KMS-11 (cell line): ENCODE data around the gene SIGLEC9.

Source experiments
- H2AFZ ChIP-seq: fragments of 200-600 bp; sonication (generic); 2 replicates; pipeline ENCODE4 v1.6.1; 2016; ENCODE audit warnings: antibody characterized with exemption, mixed run types, low read depth
- H3K27ac ChIP-seq: fragments of 200-600 bp; sonication (generic); 2 replicates; pipeline ENCODE4 v1.6.1; 2016; ENCODE audit warnings: mild to moderate bottlenecking, mixed run types
- H3K27me3 ChIP-seq: fragments of 200-600 bp; sonication (generic); 2 replicates; pipeline ENCODE4 v1.6.1; 2017; ENCODE audit warnings: mild to moderate bottlenecking, low read depth, mixed run types, moderate library complexity; ENCODE audit not compliant: insufficient read depth
- H3K36me3 ChIP-seq: fragments of 200-600 bp; sonication (generic); 2 replicates; pipeline ENCODE4 v1.6.1; 2017; ENCODE audit warnings: mild to moderate bottlenecking, mixed run types; ENCODE audit not compliant: insufficient read depth
- H3K4me1 ChIP-seq: fragments of 200-600 bp; sonication (generic); 2 replicates; pipeline ENCODE4 v1.6.1; 2016; ENCODE audit warnings: mild to moderate bottlenecking, low read depth, mixed run types; ENCODE audit not compliant: poor library complexity, severe bottlenecking
- H3K4me2 ChIP-seq: fragments of 200-600 bp; sonication (generic); 2 replicates; pipeline ENCODE4 v1.7.0; 2016; ENCODE audit warnings: mild to moderate bottlenecking, mixed run types
- H3K4me3 ChIP-seq: fragments of 200-600 bp; sonication (generic); IDR thresholded peaks from 2 replicates; pipeline ENCODE4 v1.6.1; 2017; ENCODE audit warnings: low read depth, low read length, mixed read lengths; ENCODE audit not compliant: insufficient read depth
- H3K79me2 ChIP-seq: fragments of 200-600 bp; sonication (generic); 2 replicates; pipeline ENCODE4 v1.6.1; 2016; ENCODE audit warnings: low read depth, mixed run types; ENCODE audit not compliant: insufficient read depth
- H3K9ac ChIP-seq: fragments of 200-600 bp; sonication (generic); 2 replicates; pipeline ENCODE4 v1.6.1; 2016; ENCODE audit warnings: mild to moderate bottlenecking, mixed run types
- H4K20me1 ChIP-seq: fragments of 200-600 bp; sonication (generic); 2 replicates; pipeline ENCODE4 v1.6.1; 2016; ENCODE audit warnings: mild to moderate bottlenecking, mixed run types; ENCODE audit not compliant: insufficient read depth
- CTCF ChIP-seq: fragments of 200-600 bp; sonication (generic); conservative IDR thresholded peaks from 2 replicates; pipeline ENCODE4 v1.6.1; 2017; ENCODE audit warnings: low read depth, mild to moderate bottlenecking, antibody characterized with exemption, low read length, moderate library complexity, mixed read lengths

Gene SIGLEC9

GRCh38 chr19:51124729-51125128 lies at the start of gene SIGLEC9:
SIGLEC9 (plus strand) TSS chr19:51124906; CDS start chr19:51124975, 69 bp downstream.
- no peaks in the 10 kb centered on the region for H3K79me2 ChIP-seq
- H3K9ac ChIP-seq, result no peak within 1 kb of the TSS
- no peak for TF ChIP-seq CTCF
- H3K4me3 ChIP-seq, result no peak within 1 kb of the TSS
- no peaks in the 10 kb centered on the region for H4K20me1 ChIP-seq
- peaks cover 17% of the 10 kb centered on the region; the same call in 1 of the 2 replicates for H3K27me3 ChIP-seq
- no peak within 1 kb of the TSS for H3K4me2 ChIP-seq
- H3K27ac ChIP-seq, result no peak within 1 kb of the TSS
- H2AFZ ChIP-seq, result no peak within 1 kb of the TSS
- no peaks in the 10 kb centered on the region for H3K4me1 ChIP-seq
- no peaks in the 10 kb centered on the region for H3K36me3 ChIP-seq

- Histone ChIP-seq H3K27ac (no peak overlapping the region), H3K4me1 (no peaks in the 10 kb centered on the region), H3K36me3 (no peaks in the 10 kb centered on the region), H3K4me3 (no peak overlapping the region), H3K27me3 (peaks cover 10% of the 10 kb centered on the region; the same call in 1 of the 2 replicates), H2AFZ (no peak overlapping the region), H3K4me2 (no peak overlapping the region), H3K9ac (no peak overlapping the region), H4K20me1 (no peaks in the 10 kb centered on the region), H3K79me2 (no peaks in the 10 kb centered on the region)
- TF ChIP-seq CTCF, result no peak
These were observed 48.7 kb upstream of the SIGLEC9 start for GRCh38 chr19:51075998-51076397.

GRCh38 chr19:51076631-51077213 lies 48.0 kb upstream of the SIGLEC9 start:
- H3K27ac ChIP-seq, result no peak overlapping the region
- H2AFZ ChIP-seq, result no peak overlapping the region
- H4K20me1 ChIP-seq, result no peaks in the 10 kb centered on the region
- TF ChIP-seq CTCF, result no peak
- H3K4me3 ChIP-seq, result no peak overlapping the region
- no peaks in the 10 kb centered on the region for H3K79me2 ChIP-seq
- H3K9ac ChIP-seq, result no peak overlapping the region
- no peaks in the 10 kb centered on the region for H3K4me1 ChIP-seq
- peaks cover 18% of the 10 kb centered on the region; the same call in 1 of the 2 replicates for H3K27me3 ChIP-seq
- no peak overlapping the region for H3K4me2 ChIP-seq
- H3K36me3 ChIP-seq, result no peaks in the 10 kb centered on the region

- H4K20me1 ChIP-seq, result no peaks in the 10 kb centered on the region
- no peak overlapping the region for H3K27ac ChIP-seq
- no peaks in the 10 kb centered on the region for H3K79me2 ChIP-seq
- no peak overlapping the region for H2AFZ ChIP-seq
- H3K27me3 ChIP-seq, result peaks cover 20% of the 10 kb centered on the region; the same call in 1 of the 2 replicates
- H3K4me1 ChIP-seq, result no peaks in the 10 kb centered on the region
- no peaks in the 10 kb centered on the region for H3K36me3 ChIP-seq
- no peak for TF ChIP-seq CTCF
- H3K9ac ChIP-seq, result no peak overlapping the region
- no peak overlapping the region for H3K4me3 ChIP-seq
- no peak overlapping the region for H3K4me2 ChIP-seq
These were observed 46.6 kb upstream of the SIGLEC9 start for GRCh38 chr19:51078104-51078503.
